GM12878 (cell line): Measurements from ENCODE around the gene ADAM15. TPM values are rescaled to one million over a fixed set of nuclear protein-coding genes. Genes with fewer than 3 reads are reported as not detected.

ENCODE experiments used
- ATAC-seq: fragments of 200-7000 bp; cut with Tn5 transposase; 3 replicates; pipeline ENCODE4 v1.9.1; 2020; ENCODE audit warnings: mild to moderate bottlenecking, moderate library complexity
- BruUV-seq: library from RNA; stranded (reverse); fragments of 400-500 nt; replicated peaks from 2 replicates; lab custom pipeline; 2021; lab: Mats Ljungman, UMichigan
- CTCF ChIA-PET: fragments of 300-600 bp; sonication (Branson Sonifier 250); formaldehyde crosslinking; extraction: SDS; loops from one replicate; lab custom pipeline; 2021; ENCODE audit warnings: inconsistent platforms; lab: Yijun Ruan, JAX
- POLR2A ChIA-PET: fragments of 350-600 bp; formaldehyde crosslinking; extraction: SDS; loops from one replicate; lab custom pipeline; 2021; ENCODE audit warnings: inconsistent platforms; lab: Charles Lee
- RAD21 ChIA-PET: fragments of 300-600 bp; sonication (Branson Sonifier 250); formaldehyde crosslinking; loops from one replicate; lab custom pipeline; 2023; ENCODE audit warnings: antibody characterized with exemption; ENCODE audit not compliant: unreplicated experiment; lab: Charles Lee
- SMC1A ChIA-PET: fragments of 300-600 bp; sonication (Branson Sonifier 250); formaldehyde crosslinking; loops from one replicate; lab custom pipeline; 2023; ENCODE audit not compliant: unreplicated experiment, uncharacterized antibody; lab: Charles Lee
- DNase-seq: peaks from one replicate; pipeline ENCODE4 v3.0.0-alpha.2; 2011; ENCODE audit warnings: low read depth, low spot score
- FAIRE-seq: peaks from 3 replicates; lab custom pipeline; 2011; peaks lifted over from hg19 to GRCh38; lab: Jason Lieb, UNC
- H2AFZ ChIP-seq: 2 replicates; pipeline ENCODE4 v1.6.0; 2011; ENCODE audit warnings: low read depth, low read length, control low read depth; ENCODE audit not compliant: control insufficient read depth
- H3K27ac ChIP-seq: 2 replicates; pipeline ENCODE4 v1.5.1; 2011; ENCODE audit warnings: control low read depth; ENCODE audit not compliant: control insufficient read depth, insufficient read depth
- H3K27me3 ChIP-seq, 2 experiments: replicated peaks in 1 of 2; 2 replicates each; pipeline versions ENCODE4 v1.6.0 to v1.6.1; 2011; ENCODE audit warnings: low read length in 1 of 2; ENCODE audit not compliant: control insufficient read depth in 2 of 2, insufficient read depth in 2 of 2
- H3K36me3 ChIP-seq, 2 experiments: 2 replicates each; pipeline ENCODE4 v1.5.1; 2011; ENCODE audit warnings: low read length in 1 of 2; ENCODE audit not compliant: control insufficient read depth in 2 of 2, insufficient read depth in 2 of 2
- H3K4me1 ChIP-seq: 2 replicates; pipeline ENCODE4 v1.6.1; 2011; ENCODE audit warnings: mild to moderate bottlenecking, low read length, moderate library complexity, mixed read lengths; ENCODE audit not compliant: control insufficient read depth, insufficient read depth
- H3K4me2 ChIP-seq: 2 replicates; pipeline ENCODE4 v1.6.0; 2011; ENCODE audit warnings: control low read depth; ENCODE audit not compliant: control insufficient read depth, insufficient read depth
- H3K4me3 ChIP-seq: fragments of 200-600 bp; sonication (generic); 2 replicates; pipeline ENCODE4 v1.5.1; 2016
- H3K79me2 ChIP-seq: 2 replicates; pipeline ENCODE4 v1.6.0; 2011; ENCODE audit warnings: low read length; ENCODE audit not compliant: control insufficient read depth, insufficient read depth
- H3K9ac ChIP-seq: 2 replicates; pipeline ENCODE4 v1.8.0; 2011; ENCODE audit warnings: low read length, control low read depth, mixed read lengths; ENCODE audit not compliant: control insufficient read depth, insufficient read depth
- H3K9me3 ChIP-seq: replicated peaks from 3 replicates; pipeline ENCODE4 v1.5.1; 2011; ENCODE audit warnings: mild to moderate bottlenecking, low read length; ENCODE audit not compliant: control insufficient read depth, insufficient read depth
- H4K20me1 ChIP-seq: 2 replicates; pipeline ENCODE4 v1.6.0; 2011; ENCODE audit not compliant: control insufficient read depth, insufficient read depth
- CEBPZ ChIP-seq: fragments of 150-350 bp; IDR thresholded peaks from 2 replicates; pipeline ENCODE4 v1.6.1; 2016; ENCODE audit warnings: low read depth, low read length
- EED ChIP-seq: sonication (generic); IDR thresholded peaks from 2 replicates; pipeline ENCODE4 v1.6.1; 2016; ENCODE audit warnings: antibody characterized with exemption, low read depth
- POU2F2 ChIP-seq: IDR thresholded peaks from 3 replicates; pipeline ENCODE4 v1.6.1; 2011; ENCODE audit warnings: low read depth, mild to moderate bottlenecking, low read length, borderline replicate concordance
- SUPT20H ChIP-seq: IDR thresholded peaks from 2 replicates; pipeline ENCODE4 v1.6.1; 2011; ENCODE audit warnings: low read depth, mild to moderate bottlenecking, low read length, moderate library complexity, borderline replicate concordance; ENCODE audit not compliant: control insufficient read depth
- whole genome bisulfite sequencing: methylation state at CpG from one replicate; pipeline ENCODE4 v1.1.6; 2016; ENCODE audit warnings: low lambda C conversion rate; ENCODE audit not compliant: insufficient replicate concordance, insufficient coverage; ENCODE audit errors: missing lambda C conversion rate; 5-methylcytosine and 5-hydroxymethylcytosine counted together
- in situ Hi-C: fragments of 300-500 bp; cut with MboI; formaldehyde crosslinking; loops from 9 replicates; pipeline ENCODE4 v1.14.3; 2018; ENCODE audit warnings: mixed read lengths
- intact Hi-C: fragments of 100-400 bp; cut with micrococcal nuclease; formaldehyde crosslinking; loops from one replicate; pipeline ENCODE4 v1.14.2; 2022; ENCODE audit not compliant: unreplicated experiment
- polyA plus RNA-seq, 11 experiments: library from polyadenylated mRNA; depleted of rRNA in 4 of 11; unstranded in 6 of 11; stranded (reverse) in 5 of 11; fragments of >200 nt; fragmentation: Nextera tagmentation in 4 of 11; fragmentation: Illumina TruSeq in 1 of 11; extraction: Ambion mirVana in 4 of 11; extraction: Trizol in 1 of 11; gene quantifications; 1 replicate in 1 of 11; 2 replicates in 10 of 11; pipeline versions ENCODE4 v1.2.1 to v1.2.3, GENCODE V29; 2011 to 2016; ENCODE audit warnings: inconsistent platforms in 2 of 11, missing spikeins in 2 of 11, low read depth in 1 of 11
- total RNA-seq, 4 experiments: library from RNA; depleted of rRNA in 3 of 4; stranded (reverse); fragments of >200 nt in 3 of 4; fragmentation: Illumina TruSeq in 1 of 4; extraction: Trizol in 1 of 4; gene quantifications; 2 replicates each; pipeline versions ENCODE4 v1.2.1 to v1.2.3, GENCODE V29; 2013 to 2021

The ADAM15 gene
- total and polyA plus RNA-seq, 10 of the 15 experiments (the other 5 are each of a cell fraction or from before 2014, with no cell fraction given) = 0.29 to 38.8 (median 14.7) TPM

DNA sequence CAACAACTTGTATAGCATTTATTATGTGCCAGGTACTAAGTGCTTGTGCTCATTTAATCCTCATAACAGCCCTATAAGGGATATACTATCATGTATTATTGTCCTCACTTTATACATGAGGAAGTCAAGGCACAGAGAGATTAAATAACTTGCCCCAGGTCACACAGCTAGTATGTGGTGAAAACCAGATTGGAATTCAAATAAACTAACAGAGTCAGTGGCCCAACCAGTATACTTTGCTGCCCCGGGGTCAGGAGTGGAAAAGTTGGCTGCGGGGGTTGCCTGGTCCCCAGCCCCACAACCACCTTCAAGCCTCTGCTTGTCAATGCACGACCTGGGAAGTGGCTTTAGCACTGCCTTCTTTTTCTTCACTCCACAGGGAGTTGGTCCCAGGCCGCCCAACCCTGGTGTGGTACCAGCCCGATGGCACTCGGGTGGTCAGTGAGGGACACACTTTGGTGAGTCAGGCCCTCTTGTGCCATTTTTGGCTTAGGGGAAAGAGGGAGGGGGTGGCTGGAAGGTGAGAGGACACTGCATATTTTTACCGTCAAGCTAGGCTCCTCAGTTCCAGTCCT is 2.5 kb downstream of the ADAM15 start:
- H3K9ac ChIP-seq = no peak overlapping the region
- no peak overlapping the region for H3K4me3 ChIP-seq
- no TSS peak for BruUV-seq
- no peak overlapping the region for H2AFZ ChIP-seq
- peaks cover 13% of the 10 kb centered on the region for H3K4me1 ChIP-seq
- CTCF ChIA-PET = interaction anchor here (1.4 to 15.5 kb wide), 6 partner anchors 8 to 38 kb away, joined by 3 to 195 read pairs (median 17); partner anchors contain the start of gene EFNA4
- WGBS = 89% methylated on average over 7 of the region's 7 CpGs
- POLR2A ChIA-PET = interaction anchor here (1.2 kb wide), 1 partner anchor 36 kb away, joined by 3 read pairs; no protein-coding TSS in a partner anchor
- H3K27me3 ChIP-seq = no peaks in the 10 kb centered on the region
- FAIRE-seq (no peak), DNase-seq (no peak), ATAC-seq (no peak)
- H3K36me3 ChIP-seq = no peaks in the 10 kb centered on the region
- H4K20me1 ChIP-seq = no peaks in the 10 kb centered on the region
- in situ Hi-C loops = no loop called here
- intact Hi-C loops = no loop called here
- H3K9me3 ChIP-seq = no peaks in the 10 kb centered on the region
- SMC1A ChIA-PET = interaction anchor here (0.7 to 1.6 kb wide), 5 partner anchors 27 to 493 kb away, joined by 3 to 5 read pairs (median 3); no protein-coding TSS in a partner anchor
- RAD21 ChIA-PET = interaction anchor here (1.0 to 2.1 kb wide), 3 partner anchors 10 to 54 kb away, joined by 3 to 5 read pairs (median 3); no protein-coding TSS in a partner anchor
- no peaks in the 10 kb centered on the region; the same call in 1 of the 2 replicates for H3K79me2 ChIP-seq
- no peak overlapping the region for H3K27ac ChIP-seq
- TF ChIP-seq CEBPZ (no peak), SUPT20H (no peak), EED (no peak), POU2F2 (no peak)
- H3K4me2 ChIP-seq = no peak overlapping the region; the same call in 1 of the 2 replicates
